Ammon's horn (tissue), 1 donor: Measurements from ENCODE around the gene CCSER1.
"Not testable (repeated sequence)": the region's sequence is repeated elsewhere in the genome, so short reads cannot be mapped to it uniquely, and the experiment has no call there.

Source experiments
- DNase-seq: peaks from one replicate; pipeline ENCODE4 v3.0.0-alpha.2; 2016; ENCODE audit warnings: low spot score

The CCSER1 gene

GRCh38 chr4:91592125-91592524 is 1464.9 kb downstream of the CCSER1 start:
- no peak for DNase-seq

GRCh38 chr4:91596718-91597117 is 1469.5 kb downstream of the CCSER1 start:
- DNase-seq = no peak

- no peak for DNase-seq
Observed at GRCh38 chr4:91598696-91599095, 1471.5 kb downstream of the CCSER1 start.

- no peak for DNase-seq
Observed at GRCh38 chr4:91600301-91600700, 1473.1 kb downstream of the CCSER1 start.

GRCh38 chr4:91601401-91601800 is 1474.2 kb downstream of the CCSER1 start:
- DNase-seq = no peak

GRCh38 chr4:91611782-91612181 is 1484.6 kb downstream of the CCSER1 start:
- DNase-seq = no peak

- DNase-seq = no peak
Observed at GRCh38 chr4:91620952-91621351, 1493.8 kb downstream of the CCSER1 start.

- no peak for DNase-seq
Observed at GRCh38 chr4:91621446-91621845, 1494.3 kb downstream of the CCSER1 start.

- DNase-seq = no peak
Observed at GRCh38 chr4:91622925-91623602, 1495.9 kb downstream of the CCSER1 start.

- not testable (repeated sequence) for DNase-seq
Observed at GRCh38 chr4:91623603-91623967, 1496.4 kb downstream of the CCSER1 start.

GRCh38 chr4:91630054-91630453 is 1502.9 kb downstream of the CCSER1 start:
- DNase-seq = no peak

- no peak for DNase-seq
Observed at GRCh38 chr4:91630764-91631163, 1503.6 kb downstream of the CCSER1 start.

GRCh38 chr4:91631335-91631734 is 1504.1 kb downstream of the CCSER1 start:
- DNase-seq = no peak

- no peak for DNase-seq
Observed at GRCh38 chr4:91636083-91636482, 1508.9 kb downstream of the CCSER1 start.
